HL-60 (cell line): ENCODE data around the gene ARMC9.

Source experiments
- CTCF ChIP-seq: IDR thresholded peaks from one replicate; pipeline ENCODE4 v1.5.1; 2011; ENCODE audit warnings: low read length, control low read depth, inconsistent platforms; ENCODE audit not compliant: insufficient read depth
- GABPA ChIP-seq: IDR thresholded peaks from 2 replicates; pipeline ENCODE4 v1.6.1; 2012; ENCODE audit warnings: low read depth
- POLR2AphosphoS5 ChIP-seq: IDR thresholded peaks from 2 replicates; pipeline ENCODE4 v1.6.1; 2012; ENCODE audit warnings: low read depth
- REST ChIP-seq: IDR thresholded peaks from 2 replicates; pipeline ENCODE4 v1.6.1; 2012; ENCODE audit warnings: low read depth; ENCODE audit not compliant: insufficient replicate concordance
- SPI1 ChIP-seq: IDR thresholded peaks from 2 replicates; pipeline ENCODE4 v1.6.1; 2012; ENCODE audit warnings: low read depth, mild to moderate bottlenecking, borderline replicate concordance

GRCh38 chr2:231257763-231258162, 59.3 kb downstream of the ARMC9 start:
- TF ChIP-seq CTCF (no peak), POLR2AphosphoS5 (no peak), SPI1 (no peak), GABPA (no peak), REST (no peak)
